Common myeloid progenitor, CD34-positive (primary cell): ENCODE measurements around the gene PSIP1.
"Not testable (repeated sequence)": the region's sequence is repeated elsewhere in the genome, so short reads cannot be mapped to it uniquely, and the experiment has no call there.

Experiments used
- CTCF ChIA-PET: fragments of 350-600 bp; sonication (Branson Sonifier 250); formaldehyde crosslinking; loops from one replicate; lab custom pipeline; 2021; ENCODE audit warnings: antibody characterized with exemption; lab: Charles Lee
- POLR2A ChIA-PET: fragments of 350-600 bp; sonication (Branson Sonifier 250); formaldehyde crosslinking; loops from one replicate; lab custom pipeline; 2021; ENCODE audit warnings: antibody characterized with exemption; lab: Charles Lee
- DNase-seq, 3 donors: peaks; one replicate each; pipeline versions ENCODE4 v3.0.0 to v3.0.0-alpha.2; 2013
- H3K27ac ChIP-seq, 2 experiments: 1 replicate in 1 of 2; 2 replicates in 1 of 2; pipeline ENCODE4 v1.7.0; 2013; ENCODE audit warnings: inconsistent platforms in 2 of 2, low read length in 2 of 2, mild to moderate bottlenecking in 2 of 2, low read depth in 1 of 2, moderate library complexity in 1 of 2; ENCODE audit not compliant: severe bottlenecking in 2 of 2, insufficient read depth in 1 of 2, poor library complexity in 1 of 2
- H3K27me3 ChIP-seq, 5 experiments: replicated peaks in 2 of 5; 1 replicate in 3 of 5; 2 replicates in 2 of 5; pipeline versions ENCODE4 v1.6.1 to v1.7.0; 2013; ENCODE audit warnings: low read length in 4 of 5, mild to moderate bottlenecking in 2 of 5, moderate library complexity in 2 of 5, inconsistent platforms in 1 of 5; ENCODE audit not compliant: insufficient read depth in 5 of 5, control insufficient read depth in 4 of 5
- H3K36me3 ChIP-seq, 4 experiments: 1 replicate in 2 of 4; 2 replicates in 2 of 4; pipeline versions ENCODE4 v1.6.1 to v1.7.0; 2013; ENCODE audit warnings: low read length in 3 of 4, control low read depth in 1 of 4, mild to moderate bottlenecking in 1 of 4; ENCODE audit not compliant: control insufficient read depth in 4 of 4, insufficient read depth in 4 of 4
- H3K4me1 ChIP-seq, 4 experiments: 1 replicate in 3 of 4; 2 replicates in 1 of 4; pipeline versions ENCODE4 v1.6.1 to v1.7.1; 2013; ENCODE audit warnings: low read length in 3 of 4, mild to moderate bottlenecking in 3 of 4, control low read depth in 1 of 4, inconsistent platforms in 1 of 4, moderate library complexity in 1 of 4; ENCODE audit not compliant: control insufficient read depth in 4 of 4, insufficient read depth in 4 of 4; ENCODE audit errors: control extremely low read depth in 1 of 4
- H3K4me3 ChIP-seq, 7 experiments: 1 replicate in 4 of 7; 2 replicates in 3 of 7; pipeline versions ENCODE4 v1.5.1 to v1.7.0; 2013; ENCODE audit warnings: mild to moderate bottlenecking in 7 of 7, low read length in 6 of 7, moderate library complexity in 6 of 7, inconsistent platforms in 2 of 7, low read depth in 2 of 7, control low read depth in 1 of 7; ENCODE audit not compliant: insufficient read depth in 4 of 7, control insufficient read depth in 1 of 7; ENCODE audit errors: extremely low read depth in 1 of 7
- H3K9me3 ChIP-seq, 5 experiments: 1 replicate in 4 of 5; 2 replicates in 1 of 5; pipeline versions ENCODE4 v1.6.1 to v1.7.1; 2013; ENCODE audit warnings: low read length in 4 of 5, mild to moderate bottlenecking in 2 of 5, inconsistent platforms in 1 of 5, low read depth in 1 of 5, moderate library complexity in 1 of 5; ENCODE audit not compliant: control insufficient read depth in 4 of 5, insufficient read depth in 2 of 5; ENCODE audit errors: control extremely low read depth in 1 of 5
- WGBS: methylation state at CpG from one replicate; pipeline ENCODE4 v1.1.5; 2013; ENCODE audit not compliant: insufficient coverage; 5-methylcytosine and 5-hydroxymethylcytosine counted together

The PSIP1 gene

DNA sequence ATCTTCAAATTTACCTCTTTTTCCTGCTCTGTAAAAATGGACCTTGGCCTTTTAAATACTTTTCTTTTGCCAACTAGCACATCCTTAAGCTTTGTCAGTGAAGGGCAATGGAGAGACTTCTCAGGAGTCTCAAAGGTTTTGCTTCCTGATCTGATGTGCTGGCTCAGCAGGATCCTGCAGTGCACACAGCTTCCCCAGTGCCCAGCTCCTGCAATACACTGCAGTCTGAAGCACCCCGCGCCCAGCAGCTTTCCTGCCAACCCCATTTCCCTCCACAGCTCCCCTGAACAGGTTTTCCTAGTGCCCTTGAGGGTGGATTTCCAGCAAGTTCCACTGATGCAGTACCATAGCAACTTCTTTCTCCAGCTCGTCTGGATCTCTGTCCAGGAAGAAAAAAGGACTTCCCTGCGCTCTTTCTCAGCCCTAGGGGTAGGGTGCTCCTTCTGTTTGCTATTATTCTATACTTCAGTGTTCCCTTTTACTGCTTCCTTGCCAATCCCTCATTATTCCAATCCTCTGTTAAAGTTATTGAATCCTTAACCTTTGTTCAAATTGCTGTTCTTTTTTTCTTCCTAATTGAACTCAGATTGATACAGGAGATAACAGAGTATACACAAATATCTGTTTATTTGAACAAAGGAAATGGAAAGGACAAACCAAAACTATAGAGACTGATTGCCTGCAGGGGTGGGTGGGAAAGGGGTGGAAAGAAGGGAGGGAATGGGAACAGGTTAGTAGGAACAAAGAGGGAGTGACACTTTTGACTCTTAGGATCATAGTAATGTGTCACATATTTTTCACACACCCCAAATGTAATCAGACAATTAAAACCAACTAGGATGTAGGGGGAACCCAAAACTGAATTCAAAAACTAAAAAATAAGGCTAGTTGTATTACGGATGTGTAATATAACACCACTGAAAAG is 79.6 kb downstream of the PSIP1 start:
- 50% methylated on average over 1 of the region's 5 CpGs for WGBS
- DNase-seq: no peak
- ChIA-PET POLR2A (no interaction called here), CTCF (interaction anchor here (1.3 to 1.8 kb wide), 3 partner anchors 15 to 219 kb away, joined by 3 to 6 read pairs (median 5); no protein-coding TSS in a partner anchor)
- H3K9me3 ChIP-seq: no peaks in the 10 kb centered on the region
- H3K27me3 ChIP-seq: no peaks in the 10 kb centered on the region
- no peak overlapping the region for H3K4me3 ChIP-seq
- no peak overlapping the region for H3K27ac ChIP-seq
- H3K36me3 ChIP-seq: peaks cover 13 to 39% (median 28%) of the 10 kb centered on the region in 4 experiments
- no peaks in the 10 kb centered on the region for H3K4me1 ChIP-seq

DNA sequence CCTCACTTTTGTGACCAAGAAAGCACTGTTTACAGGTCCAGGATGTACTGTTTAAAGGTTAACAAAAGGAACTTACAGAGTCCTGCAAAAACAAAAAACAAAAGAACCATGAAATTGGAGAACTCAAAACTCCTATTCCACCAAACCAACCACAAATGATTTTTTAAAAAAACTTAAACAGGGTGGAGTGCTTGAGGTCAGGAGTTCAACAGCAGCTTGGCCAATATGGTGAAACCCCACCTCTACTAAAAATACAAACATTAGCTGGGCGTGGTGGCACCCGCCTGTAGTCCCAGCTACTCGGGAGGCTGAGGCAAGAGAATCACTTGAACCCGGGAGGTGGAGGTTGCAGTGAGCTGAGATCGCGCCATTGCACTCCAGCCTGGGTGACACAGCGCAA is 83.1 kb downstream of the PSIP1 start:
- POLR2A ChIA-PET, H3K27ac ChIP-seq, DNase-seq, H3K27me3 ChIP-seq, H3K9me3 ChIP-seq, H3K4me3 ChIP-seq, CTCF ChIA-PET: not testable (repeated sequence)
- Histone ChIP-seq H3K4me1 (peaks cover 4 to 14% (median 7%) of the 10 kb centered on the region in 4 experiments), H3K36me3 (peaks cover 12 to 32% (median 20%) of the 10 kb centered on the region in 4 experiments)
- WGBS: no CpG with 5 or more reads among the region's 7 CpGs

DNA sequence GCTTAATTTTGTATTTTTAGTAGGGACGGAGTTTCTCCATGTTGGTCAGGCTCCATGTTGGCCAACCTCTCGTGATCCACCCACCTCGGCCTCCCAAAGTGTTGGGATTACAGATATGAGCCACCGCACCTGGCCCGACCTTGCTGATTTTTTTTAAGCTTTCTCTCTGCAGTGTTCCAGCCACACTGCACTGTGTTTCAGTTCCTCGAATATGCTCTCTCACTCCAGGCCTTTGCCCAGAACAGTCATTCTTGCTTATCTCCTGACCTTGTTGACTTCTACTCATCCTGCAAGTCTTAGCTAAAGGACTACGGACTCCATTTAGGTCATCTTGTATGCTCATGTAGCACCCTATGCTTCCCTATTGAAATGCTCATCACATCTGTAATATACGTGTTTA is 84.8 kb downstream of the PSIP1 start:
- no peak for DNase-seq
- H3K4me1 ChIP-seq: peaks cover 6 to 20% (median 14%) of the 10 kb centered on the region in 4 experiments
- WGBS: 95% methylated on average over 7 of the region's 8 CpGs
- no peaks in the 10 kb centered on the region for H3K9me3 ChIP-seq
- peaks cover 9 to 29% (median 19%) of the 10 kb centered on the region in 4 experiments for H3K36me3 ChIP-seq
- no peak overlapping the region for H3K27ac ChIP-seq
- no peaks in the 10 kb centered on the region for H3K27me3 ChIP-seq
- H3K4me3 ChIP-seq: no peak overlapping the region
- CTCF ChIA-PET: interaction anchor here (0.7 to 1.4 kb wide), 4 partner anchors 9 to 216 kb away, joined by 3 to 4 read pairs (median 3); no protein-coding TSS in a partner anchor
- POLR2A ChIA-PET: interaction anchor here (0.6 kb wide), 1 partner anchor 159 kb away, joined by 3 read pairs; no protein-coding TSS in a partner anchor

DNA sequence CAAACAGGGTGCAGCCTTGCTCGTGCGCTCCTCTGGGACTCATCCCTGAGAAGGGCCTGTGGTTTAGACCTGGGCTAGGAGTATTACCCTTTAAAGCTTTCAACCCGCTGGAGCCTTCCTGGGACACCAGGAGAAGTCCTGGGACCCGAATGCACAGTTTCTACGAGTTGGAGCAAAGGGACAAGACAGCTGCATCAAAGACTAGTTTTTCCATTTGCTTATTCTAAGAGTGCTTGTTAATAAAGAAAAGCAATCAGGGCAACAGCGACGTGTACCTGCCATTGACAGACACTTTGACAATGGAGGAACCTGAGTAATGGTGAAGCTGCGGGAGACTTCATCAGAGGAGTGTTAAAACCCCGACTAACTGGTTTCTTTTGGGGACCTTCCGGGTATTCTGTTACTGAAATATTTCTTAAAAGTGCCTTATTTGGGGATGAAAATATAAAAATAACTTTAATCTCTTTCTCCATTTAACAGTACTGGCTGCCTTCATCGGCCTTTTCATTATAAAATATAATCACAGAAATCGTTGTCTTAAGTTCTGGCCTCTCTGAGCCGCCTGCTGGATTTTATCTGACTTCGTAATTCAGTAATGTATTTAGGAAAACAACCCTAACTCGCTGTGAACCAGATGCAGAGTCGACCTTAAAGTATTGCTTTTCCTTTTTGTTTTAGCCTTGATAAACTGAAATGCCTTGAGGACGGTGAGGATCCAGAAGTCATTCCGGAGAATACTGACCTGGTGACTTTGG is 87.4 kb downstream of the PSIP1 start:
- CTCF ChIA-PET: interaction anchor here (0.6 to 2.0 kb wide), 7 partner anchors 16 to 211 kb away, joined by 3 to 10 read pairs (median 3); partner anchors contain the start of genes CCDC171 and TTC39B
- peak; percentile 37 to 65 (median 58) for DNase-seq
- Histone ChIP-seq H3K27me3 (no peaks in the 10 kb centered on the region), H3K9me3 (no peaks in the 10 kb centered on the region), H3K27ac (peak overlapping the region; percentile 1 to 78), H3K4me1 (peaks cover 6 to 20% (median 14%) of the 10 kb centered on the region in 4 experiments), H3K4me3 (peak overlapping the region; percentile 94 to 99 (median 98)), H3K36me3 (peaks cover 5 to 19% (median 17%) of the 10 kb centered on the region in 4 experiments)
- POLR2A ChIA-PET: no interaction called here
- WGBS: 0% methylated on average over 11 of the region's 18 CpGs

DNA sequence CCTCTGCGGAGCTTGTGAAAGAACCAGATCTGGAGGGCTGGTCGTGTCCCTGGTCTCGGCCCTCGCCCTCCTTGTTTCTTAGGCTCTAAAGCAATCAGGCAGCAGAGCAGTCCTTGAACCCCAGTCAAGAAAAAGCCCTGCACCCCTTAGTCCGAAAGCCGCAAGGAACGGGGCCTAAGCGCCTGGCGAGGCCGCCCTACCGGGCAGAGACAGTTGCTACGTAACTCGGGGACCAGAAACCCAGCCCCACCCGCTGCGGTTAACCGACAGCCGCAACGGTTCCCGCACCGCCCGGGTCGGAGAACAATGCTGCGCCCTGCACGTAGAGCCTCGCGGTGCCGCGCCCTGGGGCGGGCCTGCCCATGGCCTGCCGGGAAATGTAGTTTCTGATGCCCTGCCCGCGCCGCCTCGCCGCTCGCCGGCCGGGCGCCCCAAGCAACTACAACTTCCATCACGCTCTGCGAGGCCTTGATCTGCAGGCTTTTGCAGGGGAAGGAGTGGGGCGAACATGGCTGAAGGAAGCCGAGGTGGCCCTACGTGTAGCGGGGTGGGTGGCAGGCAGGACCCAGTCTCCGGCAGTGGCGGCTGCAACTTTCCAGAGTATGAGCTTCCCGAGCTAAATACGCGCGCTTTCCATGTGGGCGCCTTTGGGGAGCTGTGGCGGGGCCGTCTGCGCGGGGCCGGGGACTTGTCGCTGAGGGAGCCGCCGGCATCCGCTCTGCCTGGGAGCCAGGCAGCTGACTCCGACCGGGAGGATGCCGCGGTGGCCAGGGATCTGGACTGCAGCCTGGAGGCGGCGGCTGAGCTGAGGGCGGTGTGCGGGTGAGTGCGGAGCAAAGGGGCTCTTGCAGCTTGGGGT is 88.2 kb downstream of the PSIP1 start, which contains the start of gene SNAPC3:
Gene SNAPC3, plus strand, starts transcription at position 505 of the 859 bp plus-strand sequence. Its CDS starts 4 bp downstream, at position 509.
- H3K4me3 ChIP-seq: peak within 1 kb of the TSS; percentile 94 to 99 (median 98)
- ChIA-PET POLR2A (no interaction called here), CTCF (interaction anchor here (0.8 to 2.0 kb wide), 6 partner anchors 16 to 210 kb away, joined by 3 to 10 read pairs (median 4); partner anchors contain the start of gene TTC39B)
- no peaks in the 10 kb centered on the region for H3K27me3 ChIP-seq
- peak within 1 kb of the TSS; percentile 61 to 78 for H3K27ac ChIP-seq
- WGBS: under 1% methylated on average over 62 of the region's 70 CpGs
- H3K4me1 ChIP-seq: peaks cover 6 to 20% (median 14%) of the 10 kb centered on the region in 4 experiments
- H3K9me3 ChIP-seq: no peaks in the 10 kb centered on the region
- H3K36me3 ChIP-seq: peaks cover 3 to 19% (median 16%) of the 10 kb centered on the region in 4 experiments
- DNase-seq: peak; percentile 97 to 98 (median 97)

DNA sequence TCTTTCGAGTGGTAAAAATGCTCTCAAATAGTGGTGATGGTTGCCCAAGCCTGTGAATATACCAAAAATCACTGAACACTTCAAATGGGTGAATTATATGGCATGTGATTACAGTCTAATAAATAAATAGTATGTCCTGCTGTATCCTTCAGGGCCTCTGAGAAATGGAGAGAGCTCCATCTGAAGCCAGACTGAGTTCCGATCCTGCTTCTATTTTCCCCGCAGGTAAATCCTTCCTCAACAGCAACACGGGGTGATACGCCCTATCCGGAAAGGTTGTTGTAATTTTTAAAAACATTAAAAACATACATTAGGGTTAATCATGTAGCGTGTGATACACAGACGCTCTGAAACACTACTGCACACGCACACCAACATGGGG is 88.8 kb downstream of the PSIP1 start:
- Histone ChIP-seq H3K4me1 (peaks cover 6 to 20% (median 14%) of the 10 kb centered on the region in 4 experiments), H3K27ac (peak overlapping the region; percentile 61 to 78), H3K27me3 (no peaks in the 10 kb centered on the region), H3K36me3 (peaks cover 3 to 17% (median 16%) of the 10 kb centered on the region in 4 experiments), H3K9me3 (no peaks in the 10 kb centered on the region), H3K4me3 (peak overlapping the region; percentile 94 to 99 (median 98))
- no peak for DNase-seq
- POLR2A ChIA-PET: no interaction called here
- CTCF ChIA-PET: interaction anchor here (0.8 to 2.0 kb wide), 2 partner anchors 144 to 209 kb away, joined by 4 to 10 read pairs; no protein-coding TSS in a partner anchor
- 60% methylated on average over 4 of the region's 9 CpGs for WGBS
